ENCODE data around the gene TRIP11. TPM values are rescaled to one million over a fixed set of nuclear protein-coding genes. Genes with fewer than 3 reads are reported as not detected.

TRIP11 gene
- total and polyA plus RNA-seq, 4 donors = 14.2 to 58.0 (median 29.6) TPM

DNA sequence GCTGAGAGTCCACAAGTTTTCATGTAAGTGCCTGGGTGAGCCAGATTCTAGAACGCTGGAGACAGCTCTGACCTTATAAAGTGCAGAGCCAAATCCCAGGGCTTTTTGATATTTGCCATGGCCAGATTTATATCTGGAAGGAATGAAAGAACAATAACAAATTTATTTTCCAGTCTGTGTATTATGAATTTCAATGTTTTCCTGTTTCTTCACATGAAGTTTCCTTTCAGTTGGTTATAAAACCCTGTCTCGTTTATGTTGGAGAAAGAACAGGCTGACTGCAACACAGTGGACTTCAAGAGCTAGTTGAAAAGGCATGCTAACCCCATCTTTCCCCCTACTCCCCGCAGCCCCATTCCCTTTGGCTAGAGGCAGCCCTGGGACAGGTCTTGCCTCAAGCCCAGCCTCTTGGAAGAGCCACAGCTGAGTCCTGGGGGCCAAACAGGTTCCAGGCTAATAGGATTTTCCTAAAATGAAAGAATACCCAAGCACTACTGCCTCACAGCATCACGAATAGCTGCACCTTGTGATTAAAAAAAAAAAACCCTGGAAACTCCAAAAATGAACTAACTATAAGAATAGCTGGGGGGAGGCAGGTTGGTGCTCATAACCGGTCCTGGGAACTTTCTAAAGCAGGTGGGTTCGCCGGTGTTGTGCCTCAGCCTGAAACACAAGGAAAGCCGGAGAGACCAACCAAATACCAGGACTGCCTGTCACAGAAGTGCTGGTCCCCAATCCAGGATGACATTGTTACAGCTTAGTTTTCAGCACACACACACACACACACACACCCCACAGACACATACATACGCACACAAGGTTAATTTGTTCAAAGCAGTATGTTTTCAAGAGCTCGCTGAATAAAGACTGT, 93.9 kb downstream of the TRIP11 start:
- Histone ChIP-seq H3K4me1 (ENCODE audit: control insufficient read depth, insufficient read depth, low read length) (peaks cover 5% of the 10 kb centered on the region), H3K9me3 (ENCODE audit: control insufficient read depth, insufficient read depth, low read length) (no peaks in the 10 kb centered on the region), H3K36me3 (ENCODE audit: control insufficient read depth, insufficient read depth, low read length) (no peaks in the 10 kb centered on the region), H3K27ac (ENCODE audit: low read depth, low read length) (peak overlapping the region; percentile 11), H3K27me3 (ENCODE audit: control insufficient read depth, insufficient read depth, low read length) (peaks cover 11% of the 10 kb centered on the region), H3K4me3 (ENCODE audit: low read depth, low read length) (peak overlapping the region; percentile 55)
- WGBS (ENCODE audit: insufficient coverage) = 83% methylated on average over 4 of the region's 10 CpGs
- no peak for DNase-seq (ENCODE audit: low read depth in 4 of 6, low spot score in 6 of 6)

GRCh38 chr14:91942946-91943345, 96.9 kb downstream of the TRIP11 start:
- Histone ChIP-seq H3K4me1 (ENCODE audit: control insufficient read depth, insufficient read depth, low read length) (peaks cover 5% of the 10 kb centered on the region), H3K4me3 (ENCODE audit: low read depth, low read length) (no peak overlapping the region), H3K27ac (ENCODE audit: low read depth, low read length) (no peak overlapping the region), H3K9me3 (ENCODE audit: control insufficient read depth, insufficient read depth, low read length) (no peaks in the 10 kb centered on the region), H3K27me3 (ENCODE audit: control insufficient read depth, insufficient read depth, low read length) (peaks cover 9% of the 10 kb centered on the region), H3K36me3 (ENCODE audit: control insufficient read depth, insufficient read depth, low read length) (no peaks in the 10 kb centered on the region)
- 100% methylated on average over 2 of the region's 9 CpGs for WGBS (ENCODE audit: insufficient coverage)
- no peak for DNase-seq (ENCODE audit: low read depth in 4 of 6, low spot score in 6 of 6)

DNA sequence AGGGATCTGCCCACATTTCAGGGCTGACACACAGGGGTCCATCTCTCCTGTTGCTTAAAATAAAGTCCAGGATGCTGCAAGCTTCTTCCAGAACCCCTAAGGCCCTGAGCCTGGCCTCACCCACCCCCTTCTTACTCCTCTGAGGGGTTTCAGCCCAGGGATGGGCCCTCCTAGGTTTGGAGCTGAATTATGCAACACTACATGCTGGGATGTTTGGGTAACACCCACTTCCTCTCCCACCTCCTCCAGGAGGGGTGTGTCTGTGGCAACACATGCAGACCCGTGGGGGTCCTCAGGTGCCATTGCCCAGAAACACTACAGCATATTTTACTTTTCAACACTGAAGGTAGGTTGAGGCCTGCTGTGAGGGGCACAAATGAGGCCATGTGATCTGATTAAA, 97.7 kb downstream of the TRIP11 start:
- H3K27ac ChIP-seq (ENCODE audit: low read depth, low read length) = no peak overlapping the region
- no CpG with 5 or more reads among the region's 1 CpG for WGBS (ENCODE audit: insufficient coverage)
- peaks cover 2% of the 10 kb centered on the region for H3K4me1 ChIP-seq (ENCODE audit: control insufficient read depth, insufficient read depth, low read length)
- no peaks in the 10 kb centered on the region for H3K36me3 ChIP-seq (ENCODE audit: control insufficient read depth, insufficient read depth, low read length)
- H3K4me3 ChIP-seq (ENCODE audit: low read depth, low read length) = no peak overlapping the region
- H3K9me3 ChIP-seq (ENCODE audit: control insufficient read depth, insufficient read depth, low read length) = no peaks in the 10 kb centered on the region
- peaks cover 8% of the 10 kb centered on the region for H3K27me3 ChIP-seq (ENCODE audit: control insufficient read depth, insufficient read depth, low read length)
- DNase-seq (ENCODE audit: low read depth in 4 of 6, low spot score in 6 of 6) = no peak

- H3K36me3 ChIP-seq (ENCODE audit: control insufficient read depth, insufficient read depth, low read length) = no peaks in the 10 kb centered on the region
- no peak overlapping the region for H3K27ac ChIP-seq (ENCODE audit: low read depth, low read length)
- H3K4me3 ChIP-seq (ENCODE audit: low read depth, low read length) = no peak overlapping the region
- H3K9me3 ChIP-seq (ENCODE audit: control insufficient read depth, insufficient read depth, low read length) = no peaks in the 10 kb centered on the region
- no peak for DNase-seq (ENCODE audit: low read depth in 4 of 6, low spot score in 6 of 6)
- H3K4me1 ChIP-seq (ENCODE audit: control insufficient read depth, insufficient read depth, low read length) = no peaks in the 10 kb centered on the region
- H3K27me3 ChIP-seq (ENCODE audit: control insufficient read depth, insufficient read depth, low read length) = no peaks in the 10 kb centered on the region
- WGBS (ENCODE audit: insufficient coverage) = no CpG with 5 or more reads among the region's 3 CpGs
Observed at GRCh38 chr14:91940209-91940608, 99.7 kb downstream of the TRIP11 start.

DNA sequence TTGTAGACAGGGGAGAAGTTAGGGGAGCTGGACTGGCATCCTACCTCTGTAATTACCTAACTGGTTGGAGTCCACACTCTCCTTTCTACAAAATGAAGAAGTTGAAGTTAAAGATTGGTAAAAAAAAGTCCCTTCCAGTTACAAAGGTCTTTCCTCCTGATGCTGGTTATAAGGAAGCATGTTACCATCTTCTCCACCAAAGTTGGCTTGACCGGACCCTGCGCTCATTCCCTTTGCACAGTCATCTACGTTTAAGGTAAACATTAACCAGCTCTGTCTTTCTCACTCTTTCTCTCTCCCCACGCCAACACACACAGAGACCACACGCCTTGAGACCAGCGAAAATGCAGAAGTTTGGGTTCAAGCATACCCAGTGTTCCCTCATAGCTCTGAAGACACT, 104.3 kb downstream of the TRIP11 start:
- H3K36me3 ChIP-seq (ENCODE audit: control insufficient read depth, insufficient read depth, low read length) = no peaks in the 10 kb centered on the region
- no peaks in the 10 kb centered on the region for H3K27me3 ChIP-seq (ENCODE audit: control insufficient read depth, insufficient read depth, low read length)
- 79% methylated on average over 3 of the region's 6 CpGs for WGBS (ENCODE audit: insufficient coverage)
- no peaks in the 10 kb centered on the region for H3K4me1 ChIP-seq (ENCODE audit: control insufficient read depth, insufficient read depth, low read length)
- no peak overlapping the region for H3K27ac ChIP-seq (ENCODE audit: low read depth, low read length)
- H3K9me3 ChIP-seq (ENCODE audit: control insufficient read depth, insufficient read depth, low read length) = no peaks in the 10 kb centered on the region
- H3K4me3 ChIP-seq (ENCODE audit: low read depth, low read length) = no peak overlapping the region
- no peak for DNase-seq (ENCODE audit: low read depth in 4 of 6, low spot score in 6 of 6)

- Histone ChIP-seq H3K36me3 (ENCODE audit: control insufficient read depth, insufficient read depth, low read length) (no peaks in the 10 kb centered on the region), H3K27ac (ENCODE audit: low read depth, low read length) (no peak overlapping the region), H3K27me3 (ENCODE audit: control insufficient read depth, insufficient read depth, low read length) (no peaks in the 10 kb centered on the region), H3K4me3 (ENCODE audit: low read depth, low read length) (no peak overlapping the region), H3K9me3 (ENCODE audit: control insufficient read depth, insufficient read depth, low read length) (no peaks in the 10 kb centered on the region), H3K4me1 (ENCODE audit: control insufficient read depth, insufficient read depth, low read length) (no peaks in the 10 kb centered on the region)
- WGBS (ENCODE audit: insufficient coverage) = 80% methylated on average over 3 of the region's 8 CpGs
- DNase-seq (ENCODE audit: low read depth in 4 of 6, low spot score in 6 of 6) = peak in 1 of 6 donors; percentile 14
Observed at GRCh38 chr14:91934554-91935285, 105.1 kb downstream of the TRIP11 start.

GRCh38 chr14:91931478-91932088, 108.3 kb downstream of the TRIP11 start:
- no peaks in the 10 kb centered on the region for H3K4me1 ChIP-seq (ENCODE audit: control insufficient read depth, insufficient read depth, low read length)
- H3K4me3 ChIP-seq (ENCODE audit: low read depth, low read length) = no peak overlapping the region
- H3K27me3 ChIP-seq (ENCODE audit: control insufficient read depth, insufficient read depth, low read length) = no peaks in the 10 kb centered on the region
- H3K9me3 ChIP-seq (ENCODE audit: control insufficient read depth, insufficient read depth, low read length) = no peaks in the 10 kb centered on the region
- DNase-seq (ENCODE audit: low read depth in 4 of 6, low spot score in 6 of 6) = no peak
- H3K27ac ChIP-seq (ENCODE audit: low read depth, low read length) = no peak overlapping the region
- no peaks in the 10 kb centered on the region for H3K36me3 ChIP-seq (ENCODE audit: control insufficient read depth, insufficient read depth, low read length)
- WGBS (ENCODE audit: insufficient coverage) = 95% methylated on average over 10 of the region's 11 CpGs

DNA sequence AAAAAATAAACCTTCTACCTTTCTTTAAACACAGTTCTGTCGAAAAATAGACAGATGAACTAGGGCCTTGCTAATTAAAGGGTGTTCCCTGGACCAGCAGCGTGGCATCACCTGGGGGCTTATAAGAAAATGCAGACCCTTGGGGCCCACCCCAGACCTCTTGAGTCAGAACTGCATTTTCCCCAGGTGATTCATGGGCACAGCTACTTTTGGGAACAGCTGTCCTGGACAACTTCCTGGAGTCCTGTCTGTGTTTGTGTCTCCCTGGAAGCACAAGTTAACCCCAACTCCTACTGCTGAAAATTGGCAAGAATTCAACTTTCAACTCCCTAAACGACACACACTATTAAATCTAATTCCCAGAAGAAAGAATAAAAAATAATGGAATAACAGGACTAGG, 110.2 kb downstream of the TRIP11 start:
- WGBS (ENCODE audit: insufficient coverage) = 61% methylated on average over 2 of the region's 3 CpGs
- DNase-seq (ENCODE audit: low read depth in 4 of 6, low spot score in 6 of 6) = no peak
- Histone ChIP-seq H3K4me3 (ENCODE audit: low read depth, low read length) (no peak overlapping the region), H3K9me3 (ENCODE audit: control insufficient read depth, insufficient read depth, low read length) (no peaks in the 10 kb centered on the region), H3K4me1 (ENCODE audit: control insufficient read depth, insufficient read depth, low read length) (peaks cover 16% of the 10 kb centered on the region), H3K27me3 (ENCODE audit: control insufficient read depth, insufficient read depth, low read length) (no peaks in the 10 kb centered on the region), H3K36me3 (ENCODE audit: control insufficient read depth, insufficient read depth, low read length) (peaks cover 3% of the 10 kb centered on the region), H3K27ac (ENCODE audit: low read depth, low read length) (no peak overlapping the region)

- no peak overlapping the region for H3K27ac ChIP-seq (ENCODE audit: low read depth, low read length)
Observed at GRCh38 chr14:91927800-91928199, 112.1 kb downstream of the TRIP11 start.

More at GRCh38 chr14:91927800-91928199, 112.1 kb downstream of the TRIP11 start:
- no peaks in the 10 kb centered on the region for H3K27me3 ChIP-seq (ENCODE audit: control insufficient read depth, insufficient read depth, low read length)
- peaks cover 3% of the 10 kb centered on the region for H3K36me3 ChIP-seq (ENCODE audit: control insufficient read depth, insufficient read depth, low read length)
- peaks cover 16% of the 10 kb centered on the region for H3K4me1 ChIP-seq (ENCODE audit: control insufficient read depth, insufficient read depth, low read length)
- no peak for DNase-seq (ENCODE audit: low read depth in 4 of 6, low spot score in 6 of 6)
- H3K4me3 ChIP-seq (ENCODE audit: low read depth, low read length) = no peak overlapping the region
- no peaks in the 10 kb centered on the region for H3K9me3 ChIP-seq (ENCODE audit: control insufficient read depth, insufficient read depth, low read length)
- 97% methylated on average over 4 of the region's 5 CpGs for WGBS (ENCODE audit: insufficient coverage)

All from spinal cord (tissue), 10 donors.